ENCODE measurements around the gene COMMD7.
A peak's percentile ranks its signal among the peaks of the same experiment; 100 is the strongest.

Gene COMMD7

DNA sequence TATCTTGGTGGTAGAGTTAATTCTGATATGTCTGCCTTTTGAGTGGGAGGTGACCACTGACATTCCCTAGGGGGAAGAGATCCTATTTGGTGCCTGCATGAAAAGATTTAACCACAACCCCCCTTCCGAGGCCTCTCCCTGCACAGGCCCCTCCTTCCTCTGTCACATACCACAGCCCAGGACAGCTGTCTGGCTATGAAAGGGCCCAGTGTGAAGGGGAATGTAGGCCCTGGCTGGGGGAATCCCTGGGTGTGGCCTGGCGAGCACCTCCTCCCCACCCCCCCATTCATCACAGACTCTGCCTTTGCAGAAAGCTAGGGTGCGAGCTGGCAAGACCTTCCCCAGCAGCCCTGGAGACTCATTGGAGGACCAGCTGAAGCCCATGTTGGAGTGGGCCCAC, 49.0 kb upstream of the COMMD7 start:
- ATAC-seq: no peak
- TF ChIP-seq CSDC2 (CRISPR knock-in tag; IDR thresholded peaks at IDR 0.05) (no peak), ZFP3 (CRISPR knock-in tag; IDR thresholded peaks at IDR 0.05) (no peak), ZC3H10 (CRISPR knock-in tag; IDR thresholded peaks at IDR 0.05) (no peak), TCF4 (CRISPR knock-in tag; IDR thresholded peaks at IDR 0.05; ENCODE audit: borderline replicate concordance) (no peak), SNAI2 (CRISPR knock-in tag; IDR thresholded peaks at IDR 0.05) (no peak)
- TF ChIP-seq, protein P1, sequence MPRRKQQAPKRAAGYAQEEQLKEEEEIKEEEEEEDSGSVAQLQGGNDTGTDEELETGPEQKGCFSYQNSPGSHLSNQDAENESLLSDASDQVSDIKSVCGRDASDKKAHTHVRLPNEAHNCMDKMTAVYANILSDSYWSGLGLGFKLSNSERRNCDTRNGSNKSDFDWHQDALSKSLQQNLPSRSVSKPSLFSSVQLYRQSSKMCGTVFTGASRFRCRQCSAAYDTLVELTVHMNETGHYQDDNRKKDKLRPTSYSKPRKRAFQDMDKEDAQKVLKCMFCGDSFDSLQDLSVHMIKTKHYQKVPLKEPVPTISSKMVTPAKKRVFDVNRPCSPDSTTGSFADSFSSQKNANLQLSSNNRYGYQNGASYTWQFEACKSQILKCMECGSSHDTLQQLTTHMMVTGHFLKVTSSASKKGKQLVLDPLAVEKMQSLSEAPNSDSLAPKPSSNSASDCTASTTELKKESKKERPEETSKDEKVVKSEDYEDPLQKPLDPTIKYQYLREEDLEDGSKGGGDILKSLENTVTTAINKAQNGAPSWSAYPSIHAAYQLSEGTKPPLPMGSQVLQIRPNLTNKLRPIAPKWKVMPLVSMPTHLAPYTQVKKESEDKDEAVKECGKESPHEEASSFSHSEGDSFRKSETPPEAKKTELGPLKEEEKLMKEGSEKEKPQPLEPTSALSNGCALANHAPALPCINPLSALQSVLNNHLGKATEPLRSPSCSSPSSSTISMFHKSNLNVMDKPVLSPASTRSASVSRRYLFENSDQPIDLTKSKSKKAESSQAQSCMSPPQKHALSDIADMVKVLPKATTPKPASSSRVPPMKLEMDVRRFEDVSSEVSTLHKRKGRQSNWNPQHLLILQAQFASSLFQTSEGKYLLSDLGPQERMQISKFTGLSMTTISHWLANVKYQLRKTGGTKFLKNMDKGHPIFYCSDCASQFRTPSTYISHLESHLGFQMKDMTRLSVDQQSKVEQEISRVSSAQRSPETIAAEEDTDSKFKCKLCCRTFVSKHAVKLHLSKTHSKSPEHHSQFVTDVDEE (CRISPR knock-in tag; IDR thresholded peaks at IDR 0.05): no peak
- TF ChIP-seq, protein P2, sequence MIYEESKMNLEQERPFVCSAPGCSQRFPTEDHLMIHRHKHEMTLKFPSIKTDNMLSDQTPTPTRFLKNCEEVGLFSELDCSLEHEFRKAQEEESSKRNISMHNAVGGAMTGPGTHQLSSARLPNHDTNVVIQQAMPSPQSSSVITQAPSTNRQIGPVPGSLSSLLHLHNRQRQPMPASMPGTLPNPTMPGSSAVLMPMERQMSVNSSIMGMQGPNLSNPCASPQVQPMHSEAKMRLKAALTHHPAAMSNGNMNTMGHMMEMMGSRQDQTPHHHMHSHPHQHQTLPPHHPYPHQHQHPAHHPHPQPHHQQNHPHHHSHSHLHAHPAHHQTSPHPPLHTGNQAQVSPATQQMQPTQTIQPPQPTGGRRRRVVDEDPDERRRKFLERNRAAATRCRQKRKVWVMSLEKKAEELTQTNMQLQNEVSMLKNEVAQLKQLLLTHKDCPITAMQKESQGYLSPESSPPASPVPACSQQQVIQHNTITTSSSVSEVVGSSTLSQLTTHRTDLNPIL (CRISPR knock-in tag; IDR thresholded peaks at IDR 0.05; ENCODE audit: low read depth): no peak

- ATAC-seq: no peak
- TF ChIP-seq, protein P3, sequence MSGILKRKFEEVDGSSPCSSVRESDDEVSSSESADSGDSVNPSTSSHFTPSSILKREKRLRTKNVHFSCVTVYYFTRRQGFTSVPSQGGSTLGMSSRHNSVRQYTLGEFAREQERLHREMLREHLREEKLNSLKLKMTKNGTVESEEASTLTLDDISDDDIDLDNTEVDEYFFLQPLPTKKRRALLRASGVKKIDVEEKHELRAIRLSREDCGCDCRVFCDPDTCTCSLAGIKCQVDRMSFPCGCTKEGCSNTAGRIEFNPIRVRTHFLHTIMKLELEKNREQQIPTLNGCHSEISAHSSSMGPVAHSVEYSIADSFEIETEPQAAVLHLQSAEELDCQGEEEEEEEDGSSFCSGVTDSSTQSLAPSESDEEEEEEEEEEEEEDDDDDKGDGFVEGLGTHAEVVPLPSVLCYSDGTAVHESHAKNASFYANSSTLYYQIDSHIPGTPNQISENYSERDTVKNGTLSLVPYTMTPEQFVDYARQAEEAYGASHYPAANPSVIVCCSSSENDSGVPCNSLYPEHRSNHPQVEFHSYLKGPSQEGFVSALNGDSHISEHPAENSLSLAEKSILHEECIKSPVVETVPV (CRISPR knock-in tag; IDR thresholded peaks at IDR 0.05): no peak
- TF ChIP-seq ISL1 (CRISPR knock-in tag; IDR thresholded peaks at IDR 0.05): no peak
- no peak for TF ChIP-seq PPARA (CRISPR knock-in tag; IDR thresholded peaks at IDR 0.05; ENCODE audit: borderline replicate concordance)
- TF ChIP-seq TOX (CRISPR knock-in tag; IDR thresholded peaks at IDR 0.05; ENCODE audit: borderline replicate concordance): no peak
- TF ChIP-seq ZFP3 (CRISPR knock-in tag; IDR thresholded peaks at IDR 0.05): no peak
- TF ChIP-seq ESRRG (CRISPR knock-in tag; IDR thresholded peaks at IDR 0.05): no peak
- TF ChIP-seq SNAI2 (CRISPR knock-in tag; IDR thresholded peaks at IDR 0.05): no peak
- TF ChIP-seq RARB (CRISPR knock-in tag; IDR thresholded peaks at IDR 0.05): no peak
- TF ChIP-seq, protein P2 (CRISPR knock-in tag; IDR thresholded peaks at IDR 0.05; ENCODE audit: low read depth): no peak
- no peak for TF ChIP-seq POU6F1 (CRISPR knock-in tag; IDR thresholded peaks at IDR 0.05; ENCODE audit: borderline replicate concordance, low read depth)
- no peak for TF ChIP-seq CSDC2 (CRISPR knock-in tag; IDR thresholded peaks at IDR 0.05)
- no peak for TF ChIP-seq GLIS3 (CRISPR knock-in tag; IDR thresholded peaks at IDR 0.05)
- no peak for TF ChIP-seq BACH2 (CRISPR knock-in tag; IDR thresholded peaks at IDR 0.05; ENCODE audit: borderline replicate concordance)
- no peak for TF ChIP-seq ZC3H10 (CRISPR knock-in tag; IDR thresholded peaks at IDR 0.05)
- TF ChIP-seq ZFP30 (CRISPR knock-in tag; IDR thresholded peaks at IDR 0.05): no peak
These were observed 47.4 kb upstream of the COMMD7 start for GRCh38 chr20:32790751-32791057.

DNA sequence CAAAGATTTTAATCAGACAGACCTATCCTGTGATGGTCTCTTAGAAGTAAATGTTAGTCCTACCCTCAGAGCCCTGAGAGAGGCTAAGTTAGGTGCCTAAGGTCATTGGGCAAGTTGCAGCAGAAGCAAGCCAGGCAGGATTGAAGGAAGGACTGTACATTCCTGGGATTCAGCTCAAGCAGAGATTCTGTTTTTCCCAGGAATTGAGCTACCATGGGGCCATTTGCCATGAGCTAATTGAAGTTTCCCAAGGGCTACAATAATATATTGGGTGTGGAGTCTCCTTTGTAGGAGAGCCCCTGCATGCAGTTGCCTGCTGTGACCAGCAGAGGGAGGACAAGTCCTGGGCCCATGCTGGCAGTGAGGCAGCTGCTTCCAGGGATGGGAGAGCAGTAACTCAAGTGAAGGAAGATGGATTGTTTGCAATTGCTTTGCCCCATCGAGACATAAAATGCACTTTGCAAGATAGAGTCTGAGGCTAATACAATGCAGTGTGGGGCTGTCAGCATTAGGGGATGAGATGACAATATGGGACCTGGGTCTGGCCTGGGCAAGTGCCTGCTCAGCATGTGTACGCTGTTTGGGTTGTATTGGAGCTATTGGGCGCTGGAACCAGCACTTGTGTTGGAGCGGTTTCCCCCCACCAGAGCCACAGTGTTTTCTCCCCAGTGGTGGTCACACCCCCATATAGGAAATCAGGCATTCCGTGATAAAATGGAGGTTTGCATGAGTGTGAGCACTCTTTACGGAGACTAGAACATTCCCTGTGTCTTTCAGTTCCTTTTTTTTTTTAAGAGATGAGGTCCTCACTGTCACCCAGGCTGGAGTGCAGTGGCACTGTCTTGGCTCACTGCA, 46.9 kb upstream of the COMMD7 start:
- ATAC-seq: peak; percentile 99

More for the DNA sequence above, 46.9 kb upstream of the COMMD7 start:
- TF ChIP-seq CSDC2 (CRISPR knock-in tag; IDR thresholded peaks at IDR 0.05): no peak
- no peak for TF ChIP-seq ARNTL (CRISPR knock-in tag; IDR thresholded peaks at IDR 0.05; ENCODE audit: borderline replicate concordance, low read depth)
- TF ChIP-seq ZFP30 (CRISPR knock-in tag; IDR thresholded peaks at IDR 0.05): no peak
- TF ChIP-seq OSR1 (CRISPR knock-in tag; IDR thresholded peaks at IDR 0.05): no peak
- no peak for TF ChIP-seq GLIS3 (CRISPR knock-in tag; IDR thresholded peaks at IDR 0.05)
- no peak for TF ChIP-seq SNAI2 (CRISPR knock-in tag; IDR thresholded peaks at IDR 0.05)
- TF ChIP-seq ZC3H10 (CRISPR knock-in tag; IDR thresholded peaks at IDR 0.05): no peak
- no peak for TF ChIP-seq BACH2 (CRISPR knock-in tag; IDR thresholded peaks at IDR 0.05; ENCODE audit: borderline replicate concordance)
- no peak for TF ChIP-seq ZNF8 (CRISPR knock-in tag; IDR thresholded peaks at IDR 0.05)
- TF ChIP-seq ZNF70 (CRISPR knock-in tag; IDR thresholded peaks at IDR 0.05): no peak
- no peak for TF ChIP-seq POU6F1 (CRISPR knock-in tag; IDR thresholded peaks at IDR 0.05; ENCODE audit: borderline replicate concordance, low read depth)
- no peak for TF ChIP-seq ZFP3 (CRISPR knock-in tag; IDR thresholded peaks at IDR 0.05)
- TF ChIP-seq, protein P4, sequence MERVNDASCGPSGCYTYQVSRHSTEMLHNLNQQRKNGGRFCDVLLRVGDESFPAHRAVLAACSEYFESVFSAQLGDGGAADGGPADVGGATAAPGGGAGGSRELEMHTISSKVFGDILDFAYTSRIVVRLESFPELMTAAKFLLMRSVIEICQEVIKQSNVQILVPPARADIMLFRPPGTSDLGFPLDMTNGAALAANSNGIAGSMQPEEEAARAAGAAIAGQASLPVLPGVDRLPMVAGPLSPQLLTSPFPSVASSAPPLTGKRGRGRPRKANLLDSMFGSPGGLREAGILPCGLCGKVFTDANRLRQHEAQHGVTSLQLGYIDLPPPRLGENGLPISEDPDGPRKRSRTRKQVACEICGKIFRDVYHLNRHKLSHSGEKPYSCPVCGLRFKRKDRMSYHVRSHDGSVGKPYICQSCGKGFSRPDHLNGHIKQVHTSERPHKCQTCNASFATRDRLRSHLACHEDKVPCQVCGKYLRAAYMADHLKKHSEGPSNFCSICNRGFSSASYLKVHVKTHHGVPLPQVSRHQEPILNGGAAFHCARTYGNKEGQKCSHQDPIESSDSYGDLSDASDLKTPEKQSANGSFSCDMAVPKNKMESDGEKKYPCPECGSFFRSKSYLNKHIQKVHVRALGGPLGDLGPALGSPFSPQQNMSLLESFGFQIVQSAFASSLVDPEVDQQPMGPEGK (CRISPR knock-in tag; IDR thresholded peaks at IDR 0.05; ENCODE audit: borderline replicate concordance): no peak

All from SK-N-SH treated with all-trans-retinoic acid at 6 μM for 48 hours (cell line).